Right atrium auricular region (tissue), 2 donors: ENCODE measurements around the gene TAT. TPM values are rescaled to one million over a fixed set of nuclear protein-coding genes. Genes with fewer than 3 reads are reported as not detected.
"Not testable (repeated sequence)": the region's sequence is repeated elsewhere in the genome, so short reads cannot be mapped to it uniquely, and the experiment has no call there.

Source experiments
- DNase-seq: peaks from one replicate; pipeline ENCODE4 v3.0.0-alpha.2; 2019; ENCODE audit warnings: low spot score
- H3K27ac ChIP-seq, 2 donors: fragments of 200-600 bp; sonication (generic); 1 replicate in 1 of 2; 2 replicates in 1 of 2; pipeline ENCODE4 v1.5.1; 2016 to 2019
- H3K27me3 ChIP-seq, 2 donors: fragments of 200-600 bp; sonication (generic); one replicate each; pipeline versions ENCODE4 v1.5.1 to v1.6.0; 2017 to 2019
- H3K36me3 ChIP-seq: fragments of 200-600 bp; sonication (generic); one replicate; pipeline ENCODE4 v1.5.1; 2016
- H3K4me1 ChIP-seq, 2 donors: fragments of 200-600 bp; sonication (generic); one replicate each; pipeline versions ENCODE4 v1.5.1 to v1.6.0; 2017 to 2019
- H3K4me3 ChIP-seq, 2 donors: fragments of 200-600 bp; sonication (generic); 1 replicate in 1 of 2; 2 replicates in 1 of 2; pipeline ENCODE4 v1.5.1; 2017 to 2019; ENCODE audit warnings: mild to moderate bottlenecking in 1 of 2, moderate library complexity in 1 of 2
- H3K9me3 ChIP-seq, 2 donors: fragments of 200-600 bp; sonication (generic); one replicate each; pipeline ENCODE4 v1.5.1; 2019
- CTCF ChIP-seq, 2 donors: fragments of 200-600 bp; sonication (generic); IDR thresholded peaks; one replicate each; pipeline ENCODE4 v1.5.1; 2019; ENCODE audit warnings: antibody characterized with exemption in 2 of 2
- total RNA-seq, 2 donors: library from RNA; depleted of rRNA; stranded (reverse); fragments of >200 nt; gene quantifications; one replicate each; pipeline ENCODE4 v1.1.0, GENCODE V29; 2016

The TAT gene
- total RNA-seq, 2 donors from 2014 or later, result not detected

GRCh38 chr16:71585318-71585703 is 8.4 kb upstream of the TAT start:
- no peaks in the 10 kb centered on the region for H3K27me3 ChIP-seq
- no peak for TF ChIP-seq CTCF (IDR thresholded peaks at IDR 0.05)
- H3K4me3 ChIP-seq, result no peak overlapping the region
- DNase-seq, result no peak
- no peaks in the 10 kb centered on the region for H3K9me3 ChIP-seq
- no peak overlapping the region for H3K27ac ChIP-seq
- H3K36me3 ChIP-seq, result no peaks in the 10 kb centered on the region
- no peaks in the 10 kb centered on the region for H3K4me1 ChIP-seq

GRCh38 chr16:71584543-71585317 is 7.8 kb upstream of the TAT start:
- TF ChIP-seq CTCF (IDR thresholded peaks at IDR 0.05), result no peak
- H3K36me3 ChIP-seq, result no peaks in the 10 kb centered on the region
- no peaks in the 10 kb centered on the region for H3K9me3 ChIP-seq
- H3K27me3 ChIP-seq, result no peaks in the 10 kb centered on the region
- no peak overlapping the region for H3K27ac ChIP-seq
- no peak overlapping the region for H3K4me3 ChIP-seq
- no peaks in the 10 kb centered on the region for H3K4me1 ChIP-seq
- DNase-seq, result no peak

GRCh38 chr16:71582553-71582848 is 5.6 kb upstream of the TAT start:
- H3K27ac ChIP-seq, H3K4me1 ChIP-seq, H3K4me3 ChIP-seq, DNase-seq, H3K27me3 ChIP-seq, H3K9me3 ChIP-seq, H3K36me3 ChIP-seq: not testable (repeated sequence)

GRCh38 chr16:71574702-71575101 is 2.2 kb downstream of the TAT start:
- no peak for DNase-seq
- Histone ChIP-seq H3K27me3 (no peaks in the 10 kb centered on the region), H3K9me3 (no peaks in the 10 kb centered on the region), H3K4me1 (no peaks in the 10 kb centered on the region), H3K36me3 (no peaks in the 10 kb centered on the region), H3K4me3 (no peak overlapping the region), H3K27ac (no peak overlapping the region)
- no peak for TF ChIP-seq CTCF (IDR thresholded peaks at IDR 0.05)

GRCh38 chr16:71573387-71574094 is 3.4 kb downstream of the TAT start:
- Histone ChIP-seq H3K27me3 (no peaks in the 10 kb centered on the region), H3K9me3 (no peaks in the 10 kb centered on the region), H3K4me1 (no peaks in the 10 kb centered on the region), H3K27ac (no peak overlapping the region), H3K36me3 (no peaks in the 10 kb centered on the region), H3K4me3 (no peak overlapping the region)
- no peak for TF ChIP-seq CTCF (IDR thresholded peaks at IDR 0.05)
- DNase-seq, result no peak

- TF ChIP-seq CTCF (IDR thresholded peaks at IDR 0.05), result no peak
- no peak for DNase-seq
- Histone ChIP-seq H3K36me3 (no peaks in the 10 kb centered on the region), H3K4me1 (no peaks in the 10 kb centered on the region), H3K4me3 (no peak overlapping the region), H3K27me3 (no peaks in the 10 kb centered on the region), H3K9me3 (no peaks in the 10 kb centered on the region), H3K27ac (no peak overlapping the region)
Measured at GRCh38 chr16:71572497-71573116, 4.3 kb downstream of the TAT start.
